Ramos (cell line): Measurements from ENCODE around the gene RBM8A.

Experiments
- in situ Hi-C: fragments of 300-500 bp; cut with MboI; formaldehyde crosslinking; loops from one replicate; pipeline ENCODE4 v1.14.3; 2022; ENCODE audit warnings: low sequenced_read_pairs; ENCODE audit not compliant: unreplicated experiment

The RBM8A gene

DNA sequence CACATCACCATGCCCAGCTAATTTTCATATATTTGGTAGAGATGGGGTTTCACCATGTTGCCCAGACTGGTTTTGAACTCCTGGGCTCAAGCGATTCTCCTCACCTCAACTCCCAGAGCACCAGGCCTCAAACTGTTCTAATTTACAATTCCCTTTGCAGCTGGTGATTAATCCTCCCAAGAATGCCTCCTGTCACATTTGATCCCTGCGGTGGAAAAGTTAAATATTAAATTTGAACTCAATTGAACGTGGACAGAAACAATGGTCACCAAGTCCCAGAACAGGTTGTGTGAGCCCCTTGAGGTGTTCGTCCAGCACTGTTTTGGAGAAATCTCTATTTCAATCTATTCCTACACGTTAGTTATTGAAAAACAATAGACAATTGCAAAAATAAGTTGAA, 39.7 kb downstream of the RBM8A start:
- in situ Hi-C loops = no loop called here

DNA sequence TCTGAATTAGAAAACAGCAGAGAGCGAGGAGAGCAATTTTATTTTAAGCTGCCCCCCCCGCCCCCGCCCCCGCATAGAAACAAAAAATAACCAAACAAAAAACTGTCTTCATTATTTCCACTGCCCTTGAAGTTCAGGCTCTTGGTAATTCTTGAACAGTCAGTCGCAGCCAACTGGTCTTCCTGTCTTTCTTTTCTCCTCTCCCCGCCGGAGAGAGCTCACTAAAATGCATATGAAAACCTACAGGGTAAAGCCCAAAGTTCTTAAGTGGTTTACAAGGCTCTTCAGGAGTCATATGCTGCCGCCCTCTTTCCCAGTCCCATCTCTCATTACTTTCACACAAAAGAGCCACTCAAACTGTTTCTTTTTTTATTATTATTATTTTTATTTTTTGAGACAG, 40.5 kb downstream of the RBM8A start:
- in situ Hi-C loops = no loop called here

DNA sequence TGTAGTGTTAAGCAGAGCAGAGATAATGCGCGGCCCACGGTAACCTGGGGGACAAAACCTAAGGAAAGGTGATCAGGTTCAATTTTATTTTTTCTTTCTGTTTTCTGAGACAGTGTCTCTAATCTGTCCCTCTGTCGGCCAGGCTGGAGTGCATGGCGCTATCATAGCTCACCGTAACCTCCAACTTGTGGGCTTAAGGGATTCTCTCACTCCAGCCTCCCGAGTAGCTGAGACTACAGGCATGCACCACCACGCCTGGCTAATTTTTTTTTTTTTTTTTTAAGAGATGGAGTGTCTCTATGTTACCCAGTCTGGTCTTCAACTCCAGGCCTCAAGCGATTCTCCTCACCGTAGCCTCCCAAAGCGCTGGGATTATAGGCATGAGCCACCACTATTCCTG, 40.9 kb downstream of the RBM8A start:
- in situ Hi-C loops = no loop called here

DNA sequence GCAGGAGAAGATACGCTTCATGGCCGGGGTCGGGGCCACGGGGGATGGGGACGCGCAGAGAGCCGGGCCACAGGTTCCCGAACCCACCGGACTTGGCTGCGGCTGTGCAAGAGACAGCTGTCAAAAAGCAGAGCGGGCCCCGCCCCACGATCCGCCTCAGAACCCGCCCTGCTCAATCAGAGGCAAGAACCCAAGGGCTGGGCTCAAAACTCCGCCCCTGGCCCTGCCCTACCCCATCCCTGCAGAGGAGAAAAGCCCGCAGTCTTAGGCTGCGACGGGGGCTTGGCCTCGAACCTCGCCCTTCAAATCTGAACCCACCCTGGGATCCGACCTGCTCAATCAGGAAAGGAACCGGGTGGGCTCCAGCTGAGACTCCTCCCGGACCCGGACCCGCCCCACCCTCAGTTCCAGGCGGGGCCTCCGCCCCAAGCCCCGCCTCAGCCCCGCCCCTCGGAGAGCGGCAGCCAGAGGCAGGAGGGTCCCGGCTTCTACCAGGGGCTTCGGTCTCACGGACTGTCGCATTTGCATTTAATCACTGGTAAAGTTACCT, 41.5 kb downstream of the RBM8A start, which contains the start of gene ANKRD35:
Gene ANKRD35 (minus strand): TSS at position 129 of the 550 bp plus-strand sequence. CDS start 108 bp downstream, at position 21.
- in situ Hi-C loops = no loop called here

DNA sequence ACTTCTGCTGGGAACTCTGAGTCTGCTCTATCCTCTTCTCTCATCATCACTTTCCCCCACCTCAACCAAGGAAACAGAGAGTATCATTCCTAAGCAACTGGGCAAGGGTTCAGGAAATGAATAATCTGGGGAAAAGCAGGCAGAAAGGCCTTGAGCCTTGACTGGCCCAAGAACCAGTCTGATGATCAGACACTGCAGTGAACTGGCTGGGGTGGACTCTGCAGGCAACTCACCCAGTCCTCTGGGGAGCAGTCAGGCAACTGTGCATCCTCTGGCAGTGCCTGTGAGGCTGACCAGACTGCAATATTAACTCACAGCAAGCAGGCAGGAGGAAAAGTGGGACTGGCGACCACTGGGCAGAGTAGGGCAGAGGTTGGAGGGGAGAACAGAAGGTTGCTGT, 42.6 kb downstream of the RBM8A start:
- in situ Hi-C loops = no loop called here

DNA sequence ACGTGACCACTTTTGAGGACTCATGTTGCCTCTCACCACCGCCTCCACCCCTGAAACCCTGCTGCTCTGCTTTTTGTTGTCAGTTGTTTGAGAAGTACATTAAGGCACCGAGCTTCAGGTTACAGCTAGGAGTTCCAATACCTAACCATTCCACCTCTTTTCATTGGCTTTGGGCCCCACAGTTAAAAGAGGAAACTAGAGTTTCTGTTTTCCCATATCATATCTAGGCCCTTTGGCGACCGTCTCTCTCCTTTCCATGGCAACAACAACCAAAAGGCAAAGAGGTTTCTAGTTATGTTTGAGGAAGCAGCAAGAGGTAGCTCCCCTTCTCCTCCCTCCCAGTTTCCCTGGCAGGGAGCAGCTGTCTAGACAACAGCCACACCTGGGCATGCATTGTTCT, 47.5 kb downstream of the RBM8A start:
- in situ Hi-C loops = no loop called here

DNA sequence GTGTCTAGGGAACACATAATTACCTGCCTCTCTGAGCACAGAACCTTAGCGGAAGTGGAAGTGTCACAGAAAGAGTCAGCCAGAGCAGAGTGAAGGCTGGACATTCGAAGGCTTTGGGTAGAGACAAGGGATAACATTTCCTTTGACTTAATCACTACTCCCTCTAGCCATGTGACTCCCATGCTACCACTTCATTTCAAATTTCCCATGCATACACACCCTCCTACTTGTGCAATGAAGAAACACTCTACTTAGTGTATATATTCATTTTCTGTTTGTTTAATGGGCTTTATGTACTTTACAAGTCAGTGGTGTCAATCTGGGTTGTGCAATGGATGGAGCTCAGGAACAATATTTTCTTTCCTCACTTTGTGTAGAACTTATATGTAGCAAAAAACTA, 48.6 kb downstream of the RBM8A start:
- in situ Hi-C loops = no loop called here

DNA sequence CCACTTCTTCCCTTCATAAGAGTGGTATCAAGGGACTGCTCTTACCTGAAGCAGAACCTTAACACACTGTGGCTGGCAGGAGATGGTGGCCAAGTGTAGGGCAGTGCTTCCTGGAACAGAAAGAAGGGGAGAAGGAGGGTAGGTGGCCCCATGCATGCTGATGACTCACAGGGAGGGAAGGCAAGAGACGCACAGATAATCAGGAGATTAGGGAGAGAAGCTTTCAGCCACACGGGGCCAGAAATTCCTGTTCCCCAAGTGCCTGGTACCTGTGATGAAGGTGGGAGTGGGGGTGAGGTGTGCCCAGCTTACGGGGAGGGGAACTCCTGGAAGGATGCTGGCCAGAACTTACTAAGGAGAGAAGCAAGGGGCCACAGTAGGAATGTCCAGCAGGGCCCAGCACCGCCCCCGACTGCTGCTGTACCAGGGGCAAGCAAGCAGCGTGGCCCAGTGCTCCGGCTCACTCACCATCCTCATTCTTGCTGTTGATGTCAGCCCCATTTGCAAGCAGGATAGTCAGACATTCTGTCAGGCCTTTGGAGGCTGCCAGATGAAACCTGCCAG, 49.3 kb downstream of the RBM8A start:
- in situ Hi-C loops = no loop called here

DNA sequence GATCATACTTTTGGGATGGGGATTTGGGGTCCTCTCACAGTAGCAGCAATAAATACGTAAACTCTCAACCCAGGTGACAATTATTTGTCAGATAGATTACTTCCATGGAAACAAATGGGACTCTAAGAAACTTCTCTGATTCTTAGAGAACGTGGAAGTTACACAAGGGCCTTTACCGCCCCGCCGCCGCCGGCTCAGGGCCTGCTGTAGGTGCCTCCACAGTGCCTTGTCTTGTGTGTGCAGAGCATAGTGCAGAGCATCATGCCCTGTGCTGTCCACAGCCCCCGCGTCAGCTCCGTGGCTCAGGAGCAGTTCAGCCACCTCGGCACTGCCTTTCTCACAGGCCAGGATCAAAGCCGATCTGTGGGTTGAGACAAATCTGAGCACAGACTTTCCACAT, 52.6 kb downstream of the RBM8A start:
- in situ Hi-C loops = no loop called here

DNA sequence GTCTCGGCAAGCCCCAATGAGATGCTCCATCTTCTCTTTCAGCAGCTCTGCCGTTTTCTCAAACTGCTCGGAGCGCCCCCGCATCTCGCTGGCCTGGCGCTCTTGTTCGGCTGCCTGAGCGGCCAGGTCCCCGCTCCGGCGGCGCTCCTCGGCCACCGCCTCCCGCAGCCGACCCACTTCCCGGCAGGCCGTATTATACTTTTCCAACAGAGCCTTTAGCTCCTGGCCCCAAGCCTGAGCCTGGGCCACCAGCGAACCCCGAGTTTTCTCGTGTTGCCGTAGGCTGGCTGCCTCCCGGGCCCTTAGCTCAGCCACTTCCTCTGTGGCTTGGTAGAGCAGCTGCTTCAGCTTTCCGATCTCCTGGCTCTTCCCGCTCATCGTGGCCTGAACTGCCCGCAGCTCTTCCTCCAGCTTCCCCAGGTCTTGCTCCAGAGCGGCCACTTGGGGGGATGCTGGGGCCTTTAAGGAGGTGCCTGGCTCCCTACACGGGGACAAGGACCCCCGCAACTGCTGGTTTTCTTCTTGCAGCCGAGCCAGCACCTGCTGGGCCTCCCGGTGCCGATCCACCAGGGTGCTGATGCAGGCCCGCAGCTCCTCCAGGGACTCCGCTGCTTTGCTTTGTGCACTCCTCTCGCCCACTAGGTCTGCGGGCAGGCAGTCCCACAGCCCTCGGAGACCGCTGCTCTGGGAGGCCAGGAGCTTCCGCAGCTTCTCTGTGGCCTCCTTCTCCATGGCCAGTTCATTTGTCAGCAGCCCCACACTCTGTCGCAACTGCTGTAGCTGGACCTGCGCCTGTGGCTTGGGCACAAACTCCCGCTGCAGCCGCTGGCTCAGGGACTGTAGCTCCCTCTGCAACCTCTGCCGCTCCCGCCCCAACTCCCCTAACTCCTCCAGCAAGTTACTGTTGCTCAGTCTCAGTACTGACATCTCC, 55.0 kb downstream of the RBM8A start:
- in situ Hi-C loops = no loop called here
